Activated T-helper 1 cell treated with anti-CD3 and anti-CD28 coated beads, Interleukin-2, amount 50 U/mL, for 16 hours (primary cell): ENCODE results near the gene MARCKS.

Experiments used
- DNase-seq, 2 donors: peaks; one replicate each; pipeline ENCODE4 v3.0.0-alpha.2; 2020; ENCODE audit warnings: low read depth in 1 of 2, low spot score in 1 of 2

MARCKS gene

GRCh38 chr6:113848811-113849210, 8.3 kb upstream of the MARCKS start:
- DNase-seq, result no peak

- no peak for DNase-seq
Measured at GRCh38 chr6:113853252-113853651, 3.9 kb upstream of the MARCKS start.

- DNase-seq, result no peak
Measured at GRCh38 chr6:113854531-113855499, 2.3 kb upstream of the MARCKS start.

DNA sequence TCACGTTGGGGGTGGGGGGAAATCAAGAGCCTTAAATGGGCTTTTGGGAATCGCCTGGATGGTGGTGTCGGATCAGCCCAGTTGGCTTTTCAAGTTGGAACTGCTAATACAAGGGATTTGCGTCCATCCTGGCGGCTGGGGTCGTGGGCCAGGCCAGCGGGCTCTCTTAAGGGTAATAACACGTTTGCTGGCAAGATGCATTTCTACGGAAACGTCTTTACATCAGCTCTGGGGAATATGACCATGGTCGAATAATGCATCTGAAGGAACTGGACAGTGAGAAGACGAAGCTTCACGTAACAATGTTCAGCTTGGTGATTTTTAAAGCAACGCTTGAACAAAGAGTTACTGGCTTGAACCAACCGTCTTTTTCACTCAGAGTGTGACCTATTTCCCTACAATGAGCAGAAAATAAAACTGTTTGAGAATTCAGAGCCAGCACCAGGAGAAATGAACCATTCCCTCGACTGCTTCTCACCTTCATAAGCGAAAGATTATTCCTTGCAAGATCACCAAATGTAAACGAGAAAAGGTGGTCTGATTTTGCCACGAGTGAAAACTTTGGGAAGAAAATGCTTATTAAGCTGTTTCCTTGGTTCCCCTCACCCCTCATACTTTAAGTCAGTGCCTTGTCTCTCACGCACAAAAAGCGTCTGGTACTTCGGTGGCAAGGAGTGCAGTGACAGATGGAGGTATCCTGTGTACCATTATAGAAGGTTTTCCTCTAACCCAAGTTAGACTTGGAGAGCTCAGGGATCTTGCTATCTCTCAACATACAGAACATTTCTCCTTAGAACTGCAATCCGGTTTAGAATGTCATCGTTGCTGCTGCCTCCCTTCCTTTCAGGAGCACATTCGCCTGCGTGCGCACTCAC, 1.4 kb upstream of the MARCKS start:
- DNase-seq, result no peak

DNA sequence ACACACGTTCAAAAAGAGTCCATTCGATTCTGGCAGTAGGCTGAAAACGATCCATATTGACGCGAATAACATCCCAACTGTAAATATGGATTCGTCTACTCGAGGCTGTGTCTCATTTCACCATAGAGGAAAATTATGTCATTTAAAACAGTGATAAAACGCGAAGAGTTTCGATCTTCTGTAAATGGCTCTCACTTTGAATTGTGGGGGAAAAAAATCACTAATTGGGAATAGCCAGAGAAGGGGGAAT, 845 bp upstream of the MARCKS start:
- DNase-seq, result no peak

GRCh38 chr6:113857556-113858479, 673 bp downstream of the MARCKS start:
- no peak for DNase-seq

GRCh38 chr6:113858480-113859348, 1.6 kb downstream of the MARCKS start:
- peak; percentile 26 to 51 for DNase-seq

DNA sequence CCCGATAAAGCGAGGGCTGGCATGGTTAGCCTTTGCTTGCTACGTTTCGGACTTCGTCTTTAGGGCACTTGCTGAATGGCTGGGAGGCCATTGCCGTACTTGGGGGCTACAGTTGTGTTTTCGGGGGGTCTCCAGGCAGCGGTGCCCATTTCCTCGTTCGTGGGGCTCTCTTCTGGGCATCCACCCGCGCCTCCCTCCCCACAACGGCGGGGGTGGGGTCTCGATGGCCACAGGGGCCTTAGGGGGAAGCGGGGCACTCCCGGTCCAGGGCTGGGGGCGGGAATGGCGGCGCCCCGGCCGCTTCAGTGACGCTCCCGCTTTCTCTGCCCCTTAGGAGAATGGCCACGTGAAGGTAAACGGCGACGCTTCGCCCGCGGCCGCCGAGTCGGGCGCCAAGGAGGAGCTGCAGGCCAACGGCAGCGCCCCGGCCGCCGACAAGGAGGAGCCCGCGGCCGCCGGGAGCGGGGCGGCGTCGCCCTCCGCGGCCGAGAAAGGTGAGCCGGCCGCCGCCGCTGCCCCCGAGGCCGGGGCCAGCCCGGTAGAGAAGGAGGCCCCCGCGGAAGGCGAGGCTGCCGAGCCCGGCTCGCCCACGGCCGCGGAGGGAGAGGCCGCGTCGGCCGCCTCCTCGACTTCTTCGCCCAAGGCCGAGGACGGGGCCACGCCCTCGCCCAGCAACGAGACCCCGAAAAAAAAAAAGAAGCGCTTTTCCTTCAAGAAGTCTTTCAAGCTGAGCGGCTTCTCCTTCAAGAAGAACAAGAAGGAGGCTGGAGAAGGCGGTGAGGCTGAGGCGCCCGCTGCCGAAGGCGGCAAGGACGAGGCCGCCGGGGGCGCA, 2.4 kb downstream of the MARCKS start:
- no peak for DNase-seq

DNA sequence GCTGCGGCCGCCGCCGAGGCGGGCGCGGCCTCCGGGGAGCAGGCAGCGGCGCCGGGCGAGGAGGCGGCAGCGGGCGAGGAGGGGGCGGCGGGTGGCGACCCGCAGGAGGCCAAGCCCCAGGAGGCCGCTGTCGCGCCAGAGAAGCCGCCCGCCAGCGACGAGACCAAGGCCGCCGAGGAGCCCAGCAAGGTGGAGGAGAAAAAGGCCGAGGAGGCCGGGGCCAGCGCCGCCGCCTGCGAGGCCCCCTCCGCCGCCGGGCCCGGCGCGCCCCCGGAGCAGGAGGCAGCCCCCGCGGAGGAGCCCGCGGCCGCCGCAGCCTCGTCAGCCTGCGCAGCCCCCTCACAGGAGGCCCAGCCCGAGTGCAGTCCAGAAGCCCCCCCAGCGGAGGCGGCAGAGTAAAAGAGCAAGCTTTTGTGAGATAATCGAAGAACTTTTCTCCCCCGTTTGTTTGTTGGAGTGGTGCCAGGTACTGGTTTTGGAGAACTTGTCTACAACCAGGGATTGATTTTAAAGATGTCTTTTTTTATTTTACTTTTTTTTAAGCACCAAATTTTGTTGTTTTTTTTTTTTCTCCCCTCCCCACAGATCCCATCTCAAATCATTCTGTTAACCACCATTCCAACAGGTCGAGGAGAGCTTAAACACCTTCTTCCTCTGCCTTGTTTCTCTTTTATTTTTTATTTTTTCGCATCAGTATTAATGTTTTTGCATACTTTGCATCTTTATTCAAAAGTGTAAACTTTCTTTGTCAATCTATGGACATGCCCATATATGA, 3.2 kb downstream of the MARCKS start:
- DNase-seq, result no peak

GRCh38 chr6:113862112-113862511, 5.0 kb downstream of the MARCKS start:
- DNase-seq, result no peak

DNA sequence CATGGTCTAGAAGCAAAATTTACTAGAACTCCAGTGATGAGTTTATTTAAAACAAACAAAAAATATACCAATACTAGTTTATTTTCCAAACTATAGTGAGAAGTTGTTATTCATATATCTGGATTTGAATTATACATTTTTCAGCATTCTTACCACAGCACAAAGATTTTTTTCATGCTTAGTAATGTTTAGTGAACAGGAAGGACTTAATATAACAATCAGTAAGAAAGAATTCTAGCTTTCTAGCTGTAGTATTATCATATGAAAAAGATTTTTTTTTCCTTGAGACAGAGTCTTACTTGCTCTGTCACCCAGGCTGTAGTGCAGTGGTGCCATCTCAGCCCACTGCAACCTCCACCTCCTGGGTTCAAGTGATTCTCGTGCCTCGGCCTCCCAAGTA, 13.8 kb downstream of the MARCKS start:
- DNase-seq, result no peak

GRCh38 chr6:113871975-113872374, 14.8 kb downstream of the MARCKS start:
- no peak for DNase-seq

- no peak for DNase-seq
Measured at GRCh38 chr6:113873043-113873667, 16.0 kb downstream of the MARCKS start.

DNA sequence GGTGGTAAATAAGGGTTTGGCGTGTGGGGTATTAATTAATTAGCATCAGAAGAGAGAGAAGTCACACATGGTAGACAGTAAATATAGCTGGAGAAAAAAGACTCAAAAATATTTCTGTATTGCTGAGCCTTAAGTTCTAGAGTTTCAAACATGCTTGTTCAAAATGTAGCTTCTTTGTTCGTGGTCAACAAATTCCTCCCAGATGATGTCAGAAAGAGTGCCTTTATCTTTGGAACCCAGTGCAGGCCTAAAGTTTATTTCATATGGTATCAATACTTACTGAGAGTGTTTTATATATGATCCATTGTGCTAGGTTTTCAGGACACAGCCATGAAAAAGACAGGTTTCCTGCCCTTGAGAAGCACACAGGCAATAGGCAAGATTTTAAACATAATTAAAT, 18.3 kb downstream of the MARCKS start:
- no peak for DNase-seq

- DNase-seq, result no peak
Measured at GRCh38 chr6:113876695-113877094, 19.6 kb downstream of the MARCKS start.

GRCh38 chr6:113879186-113880096, 22.3 kb downstream of the MARCKS start:
- DNase-seq, result no peak

DNA sequence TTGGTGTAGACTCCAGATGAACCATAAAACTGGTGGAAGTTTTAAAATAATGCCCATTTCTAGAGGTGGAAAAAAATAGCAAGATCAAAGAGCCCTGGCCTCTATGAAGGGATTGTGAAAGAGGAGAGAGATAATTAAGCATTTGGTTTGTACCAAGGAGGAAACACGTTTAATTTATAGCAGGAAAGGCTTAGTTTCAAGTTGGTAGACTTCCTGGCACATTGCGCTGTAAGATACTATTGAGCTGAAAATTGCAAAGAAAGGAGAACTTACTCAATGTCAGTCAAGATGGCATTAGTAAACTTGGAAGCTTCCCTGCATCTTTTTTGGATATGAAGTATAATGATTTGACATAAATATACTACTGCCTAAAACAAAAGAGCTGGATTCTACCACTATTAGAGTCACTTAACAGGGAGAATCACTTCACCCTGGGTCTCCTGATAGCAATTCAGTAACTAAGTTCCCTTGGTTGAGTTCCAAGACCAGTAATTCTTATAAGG, 24.4 kb downstream of the MARCKS start:
- DNase-seq, result no peak
